Stimulated activated CD8-positive, alpha-beta memory T cell treated with anti-CD3 and anti-CD28 coated beads, Interleukin-4, amount 100 ng/mL, for 4 hours (primary cell): ENCODE data around the gene SERINC5.

Experiments used
- DNase-seq, 2 donors: peaks; one replicate each; pipeline ENCODE4 v3.0.0-alpha.2; 2020; ENCODE audit warnings: low read depth in 2 of 2, low spot score in 1 of 2

SERINC5 gene

GRCh38 chr5:80069251-80069800, 186.5 kb downstream of the SERINC5 start:
- no peak for DNase-seq

- DNase-seq: no peak
Measured at GRCh38 chr5:80068775-80069174, 187.1 kb downstream of the SERINC5 start.

GRCh38 chr5:80068246-80068636, 187.6 kb downstream of the SERINC5 start:
- DNase-seq: no peak

- DNase-seq: no peak
Measured at GRCh38 chr5:80067531-80068245, 188.2 kb downstream of the SERINC5 start.

- DNase-seq: no peak
Measured at GRCh38 chr5:80067016-80067415, 188.8 kb downstream of the SERINC5 start.

GRCh38 chr5:80064124-80064523, 191.7 kb downstream of the SERINC5 start:
- no peak for DNase-seq
